MCF 10A (cell line): Measurements from ENCODE around the gene MARK3. TPM values are rescaled to one million over a fixed set of nuclear protein-coding genes. Genes with fewer than 3 reads are reported as not detected.

ENCODE experiments used
- BruUV-seq: library from RNA; stranded (reverse); fragments of 400-500 nt; replicated peaks from 2 replicates; lab custom pipeline; 2021; lab: Mats Ljungman, UMichigan
- CTCF ChIA-PET: fragments of 300-600 bp; sonication (Branson Sonifier 250); formaldehyde crosslinking; extraction: SDS; loops from one replicate; lab custom pipeline; 2021; ENCODE audit warnings: antibody characterized with exemption, inconsistent platforms; lab: Yijun Ruan, JAX
- POLR2A ChIA-PET: fragments of 300-600, 350-650 bp; sonication (Branson Sonifier 250); formaldehyde crosslinking; extraction: SDS; loops from one replicate; lab custom pipeline; 2020; ENCODE audit warnings: antibody characterized with exemption, inconsistent platforms; lab: Yijun Ruan, JAX
- DNase-seq: peaks from one replicate; pipeline ENCODE4 v3.0.0-alpha.2; 2018; ENCODE audit not compliant: unreplicated experiment
- H3K27ac Mint-ChIP-seq: one replicate; pipeline ENCODE4 v1.8.0; 2022; ENCODE audit warnings: mild to moderate bottlenecking, low read depth, mixed read lengths; ENCODE audit not compliant: unreplicated experiment
- H3K27me3 Mint-ChIP-seq: one replicate; pipeline ENCODE4 v1.8.0; 2022; ENCODE audit warnings: mixed read lengths; ENCODE audit not compliant: insufficient read depth, unreplicated experiment
- H3K36me3 Mint-ChIP-seq: one replicate; pipeline ENCODE4 v1.8.0; 2022; ENCODE audit warnings: mild to moderate bottlenecking, moderate library complexity, mixed read lengths; ENCODE audit not compliant: insufficient read depth, unreplicated experiment
- H3K4me1 Mint-ChIP-seq: one replicate; pipeline ENCODE4 v1.8.0; 2022; ENCODE audit warnings: mixed read lengths; ENCODE audit not compliant: insufficient read depth, unreplicated experiment
- H3K4me3 Mint-ChIP-seq: one replicate; pipeline ENCODE4 v1.8.0; 2022; ENCODE audit warnings: mild to moderate bottlenecking, moderate library complexity, mixed read lengths; ENCODE audit not compliant: unreplicated experiment
- H3K9me3 Mint-ChIP-seq: one replicate; pipeline ENCODE4 v1.8.0; 2022; ENCODE audit warnings: mixed read lengths; ENCODE audit not compliant: unreplicated experiment
- intact Hi-C: fragments of 100-400 bp; cut with micrococcal nuclease; formaldehyde crosslinking; loops from 2 replicates; pipeline ENCODE4 v1.14.1; 2022
- total RNA-seq: library from RNA; stranded (reverse); gene quantifications from 2 replicates; pipeline ENCODE4 v1.2.3, GENCODE V29; 2022
- TF ChIP-seq, protein P1 (sequence below): fragments of 200-600 bp; IDR thresholded peaks from one replicate; pipeline ENCODE4 v1.8.0; 2022; ENCODE audit warnings: antibody characterized with exemption, mild to moderate bottlenecking; ENCODE audit not compliant: unreplicated experiment

MARK3 gene
- total RNA-seq, 1 experiment from 2014 or later: 130 TPM

DNA sequence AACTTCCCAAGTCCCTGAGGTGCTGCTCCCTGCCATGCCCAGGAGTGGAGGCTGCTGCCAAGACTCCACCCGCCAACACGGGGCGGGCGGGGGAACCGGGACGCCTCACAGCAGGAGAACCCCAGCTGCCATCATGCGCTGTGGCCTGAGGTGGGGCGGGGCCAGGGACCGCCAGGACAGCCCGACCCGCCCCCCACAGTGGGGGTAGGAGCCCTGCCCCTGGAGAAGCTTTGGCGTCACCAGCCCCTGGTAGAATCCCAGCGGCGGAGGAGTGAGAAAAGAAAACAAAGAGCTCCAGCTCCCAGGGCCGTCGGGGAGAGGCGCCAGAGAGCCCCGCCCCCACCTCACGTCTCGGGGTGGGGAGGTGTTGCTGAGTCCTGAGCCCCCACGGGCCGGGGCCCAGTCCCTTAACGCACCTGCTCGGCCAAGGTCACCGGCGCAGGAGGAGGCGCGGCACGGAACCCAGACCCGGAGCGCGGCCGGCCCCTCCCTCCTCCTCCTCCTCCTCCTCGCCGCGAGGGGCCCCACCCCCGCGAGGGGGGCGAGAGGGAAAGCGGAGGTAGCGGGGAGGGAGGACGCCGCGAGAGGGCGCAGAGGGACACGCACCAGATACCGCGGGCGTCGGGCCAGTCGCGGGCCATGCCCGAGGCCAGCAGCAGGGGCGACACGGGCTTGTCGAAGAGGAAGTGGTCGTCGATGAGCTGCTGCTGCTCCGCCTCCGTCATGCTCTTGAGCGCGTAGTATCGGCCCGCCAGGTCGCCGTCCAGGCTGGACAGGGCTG lies 135.6 kb downstream of the MARK3 start:
- CTCF ChIA-PET: interaction anchor here (0.6 to 7.0 kb wide), 10 partner anchors 9 to 201 kb away, joined by 3 to 126 read pairs (median 4); no protein-coding TSS in a partner anchor
- DNase-seq: peak; percentile 80
- Mint-ChIP-seq H3K4me3 (peak overlapping the region; percentile 70), H3K36me3 (no peaks in the 10 kb centered on the region), H3K27ac (peak overlapping the region; percentile 27), H3K27me3 (no peaks in the 10 kb centered on the region), H3K9me3 (no peaks in the 10 kb centered on the region), H3K4me1 (peaks cover 14% of the 10 kb centered on the region)
- TF ChIP-seq, protein P1, sequence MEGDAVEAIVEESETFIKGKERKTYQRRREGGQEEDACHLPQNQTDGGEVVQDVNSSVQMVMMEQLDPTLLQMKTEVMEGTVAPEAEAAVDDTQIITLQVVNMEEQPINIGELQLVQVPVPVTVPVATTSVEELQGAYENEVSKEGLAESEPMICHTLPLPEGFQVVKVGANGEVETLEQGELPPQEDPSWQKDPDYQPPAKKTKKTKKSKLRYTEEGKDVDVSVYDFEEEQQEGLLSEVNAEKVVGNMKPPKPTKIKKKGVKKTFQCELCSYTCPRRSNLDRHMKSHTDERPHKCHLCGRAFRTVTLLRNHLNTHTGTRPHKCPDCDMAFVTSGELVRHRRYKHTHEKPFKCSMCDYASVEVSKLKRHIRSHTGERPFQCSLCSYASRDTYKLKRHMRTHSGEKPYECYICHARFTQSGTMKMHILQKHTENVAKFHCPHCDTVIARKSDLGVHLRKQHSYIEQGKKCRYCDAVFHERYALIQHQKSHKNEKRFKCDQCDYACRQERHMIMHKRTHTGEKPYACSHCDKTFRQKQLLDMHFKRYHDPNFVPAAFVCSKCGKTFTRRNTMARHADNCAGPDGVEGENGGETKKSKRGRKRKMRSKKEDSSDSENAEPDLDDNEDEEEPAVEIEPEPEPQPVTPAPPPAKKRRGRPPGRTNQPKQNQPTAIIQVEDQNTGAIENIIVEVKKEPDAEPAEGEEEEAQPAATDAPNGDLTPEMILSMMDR: peak; percentile 39
- intact Hi-C loops: loop anchor here (2.0 kb wide), 1 partner anchor 20 kb away; no protein-coding TSS in a partner anchor
- POLR2A ChIA-PET: interaction anchor here (0.6 to 4.7 kb wide), 10 partner anchors 8 to 169 kb away, joined by 3 to 52 read pairs (median 4); partner anchors contain the start of genes BAG5, COA8 and TRMT61A
- no TSS peak for BruUV-seq

- TF ChIP-seq, protein P1: no peak
- ChIA-PET CTCF (interaction anchor here (0.6 to 7.0 kb wide), 6 partner anchors 9 to 200 kb away, joined by 3 to 126 read pairs (median 6); no protein-coding TSS in a partner anchor), POLR2A (interaction anchor here (0.6 to 4.7 kb wide), 8 partner anchors 9 to 41 kb away, joined by 3 to 52 read pairs (median 4); partner anchors contain the start of genes BAG5 and COA8)
- peaks cover 14% of the 10 kb centered on the region for H3K4me1 Mint-ChIP-seq
- intact Hi-C loops: loop anchor here (2.0 kb wide), 1 partner anchor 19 kb away; no protein-coding TSS in a partner anchor
- H3K9me3 Mint-ChIP-seq: no peaks in the 10 kb centered on the region
- peaks cover 2% of the 10 kb centered on the region for H3K36me3 Mint-ChIP-seq
- H3K27me3 Mint-ChIP-seq: no peaks in the 10 kb centered on the region
- peak overlapping the region; percentile 70 for H3K4me3 Mint-ChIP-seq
- peak overlapping the region; percentile 27 for H3K27ac Mint-ChIP-seq
- BruUV-seq: no TSS peak
- DNase-seq: no peak
Measured at GRCh38 chr14:103521438-103521950, 136.3 kb downstream of the MARK3 start.

DNA sequence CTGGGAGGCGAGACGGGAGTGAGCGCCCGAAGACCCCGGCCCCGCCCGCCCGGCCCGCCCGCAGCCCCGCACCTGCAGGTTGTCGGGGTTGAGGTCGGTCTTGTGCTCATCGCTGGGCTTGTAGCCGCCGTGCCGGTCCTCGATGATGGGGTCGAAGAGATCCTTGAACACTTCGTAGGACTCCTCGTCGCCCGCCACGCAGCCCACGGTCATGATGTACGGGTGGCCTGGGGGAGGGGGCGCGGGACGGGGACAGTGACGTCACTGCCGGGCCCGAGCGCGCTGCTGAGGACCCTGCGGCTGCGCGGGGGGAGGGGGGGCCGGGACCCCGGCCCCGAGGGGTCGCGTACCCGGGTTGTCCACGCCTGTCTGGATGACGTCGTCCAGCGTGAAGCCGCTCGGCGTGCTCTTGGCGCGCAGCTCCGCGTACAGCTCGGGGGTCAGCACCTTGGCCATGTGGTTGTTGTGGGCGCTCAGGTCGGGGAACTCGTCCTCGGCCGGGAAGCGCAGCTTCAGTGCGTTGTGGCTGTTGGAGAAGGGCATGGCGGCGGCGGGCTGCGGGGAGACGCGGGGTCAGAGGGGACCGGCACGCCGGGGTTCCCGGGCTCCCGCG lies 136.8 kb downstream of the MARK3 start:
- Mint-ChIP-seq H3K4me1 (peaks cover 16% of the 10 kb centered on the region), H3K4me3 (peak overlapping the region; percentile 70), H3K36me3 (peaks cover 6% of the 10 kb centered on the region), H3K27me3 (no peaks in the 10 kb centered on the region), H3K9me3 (no peaks in the 10 kb centered on the region), H3K27ac (no peak overlapping the region)
- intact Hi-C loops: loop anchor here (2.0 kb wide), 1 partner anchor 19 kb away; no protein-coding TSS in a partner anchor
- CTCF ChIA-PET: interaction anchor here (0.5 to 7.0 kb wide), 5 partner anchors 8 to 199 kb away, joined by 3 to 126 read pairs (median 7); no protein-coding TSS in a partner anchor
- TF ChIP-seq, protein P1: no peak
- no TSS peak for BruUV-seq
- POLR2A ChIA-PET: interaction anchor here (1.0 to 4.7 kb wide), 2 partner anchors 18 to 20 kb away, joined by 3 to 52 read pairs; no protein-coding TSS in a partner anchor
- no peak for DNase-seq
